NCI-H1048 (cell line): ENCODE data around the gene NDUFAF3.

Source experiments
- DNase-seq: peaks from one replicate; lab custom pipeline; 2025; lab: John Stamatoyannopoulos, UW

NDUFAF3 gene

GRCh38 chr3:49021813-49022687 is at the start of gene NDUFAF3:
Gene NDUFAF3 (plus strand): TSS chr3:49022121. CDS start chr3:49022145, 24 bp downstream.
- DNase-seq: peak; percentile 81

- DNase-seq: no peak
These were observed 47.7 kb upstream of the NDUFAF3 start for GRCh38 chr3:48974076-48974864.

- DNase-seq: no peak
These were observed 42.5 kb upstream of the NDUFAF3 start for GRCh38 chr3:48979451-48979850.

- DNase-seq: no peak
These were observed 41.6 kb upstream of the NDUFAF3 start for GRCh38 chr3:48980295-48980694.

GRCh38 chr3:48982016-48982415 is 39.9 kb upstream of the NDUFAF3 start:
- no peak for DNase-seq

- no peak for DNase-seq
These were observed 39.2 kb upstream of the NDUFAF3 start for GRCh38 chr3:48982686-48983085.

GRCh38 chr3:48983096-48983495 is 38.8 kb upstream of the NDUFAF3 start:
- no peak for DNase-seq

- DNase-seq: no peak
These were observed 37.3 kb upstream of the NDUFAF3 start for GRCh38 chr3:48984663-48985062.

- DNase-seq: no peak
These were observed 36.0 kb upstream of the NDUFAF3 start for GRCh38 chr3:48985831-48986376.

- DNase-seq: no peak
These were observed 32.7 kb upstream of the NDUFAF3 start for GRCh38 chr3:48989126-48989795.

- DNase-seq: no peak
These were observed 31.9 kb upstream of the NDUFAF3 start, which contains the start of gene P4HTM for GRCh38 chr3:48989796-48990635. Gene P4HTM (plus strand): TSS chr3:48990241. CDS start chr3:48990257, 16 bp downstream.

GRCh38 chr3:48990636-48991469 is 31.1 kb upstream of the NDUFAF3 start:
- DNase-seq: no peak

- no peak for DNase-seq
These were observed 29.9 kb upstream of the NDUFAF3 start for GRCh38 chr3:48991851-48992545.

- no peak for DNase-seq
These were observed 28.1 kb upstream of the NDUFAF3 start for GRCh38 chr3:48993834-48994233.

GRCh38 chr3:48996640-48997039 is 25.3 kb upstream of the NDUFAF3 start:
- DNase-seq: no peak

GRCh38 chr3:48997102-48997635 is 24.8 kb upstream of the NDUFAF3 start:
- DNase-seq: no peak

- DNase-seq: no peak
These were observed 23.9 kb upstream of the NDUFAF3 start for GRCh38 chr3:48997714-48998637.
